ENCODE measurements around the gene NDUFAF7. TPM values are rescaled to one million over a fixed set of nuclear protein-coding genes. Genes with fewer than 3 reads are reported as not detected.

The NDUFAF7 gene
- total and polyA plus RNA-seq, 9 of the 15 experiments (the other 6 are each of a cell fraction or from before 2014, with no cell fraction given) = 14.9 to 41.6 (median 23.9) TPM

GRCh38 chr2:37189452-37190153, 41.9 kb upstream of the NDUFAF7 start:
- Histone ChIP-seq H3K79me2 (ENCODE audit: control insufficient read depth, insufficient read depth, low read length) (no peaks in the 10 kb centered on the region), H3K9me3 (replicated peaks; ENCODE audit: control insufficient read depth, insufficient read depth, low read depth, low read length) (no peaks in the 10 kb centered on the region), H3K4me1 (replicated peaks in 1 of 2; ENCODE audit: control insufficient read depth in 2 of 2, insufficient read depth in 2 of 2, low read length in 2 of 2) (peaks cover 3 to 9% of the 10 kb centered on the region in 2 experiments; a peak in 2 of 5 replicates), H4K20me1 (replicated peaks; ENCODE audit: control insufficient read depth, insufficient read depth, low read length) (no peaks in the 10 kb centered on the region), H3K9ac (ENCODE audit: insufficient read depth in 1 of 2, low read depth in 2 of 2, low read length in 2 of 2) (no peak overlapping the region), H2AFZ (ENCODE audit: low read depth, low read length) (peak overlapping the region; percentile 66; the same call in 1 of the 2 replicates), H3K4me2 (ENCODE audit: insufficient read depth, low read length) (no peak overlapping the region), H3K27me3 (ENCODE audit: control insufficient read depth in 2 of 2, insufficient read depth in 2 of 2, low read length in 2 of 2) (peaks cover 0 to 8% of the 10 kb centered on the region in 2 experiments; a peak in 2 of 5 replicates), H3K4me3 (no peak overlapping the region), H3K27ac (ENCODE audit: extremely low read depth, low read depth, low read length) (no peak overlapping the region), H3K36me3 (ENCODE audit: control insufficient read depth, insufficient read depth, low read length) (no peaks in the 10 kb centered on the region), H3K9me1 (ENCODE audit: control insufficient read depth, insufficient read depth, low read length) (no peaks in the 10 kb centered on the region)
- intact Hi-C loops (cut with micrococcal nuclease) (no loop called here), in situ Hi-C loops (cut with MboI) (no loop called here)
- ChIA-PET CTCF (ENCODE audit: low intra/inter-chr PET ratio) (no interaction called here), POLR2A (interaction anchor here (1.2 to 1.6 kb wide), 2 partner anchors 12 kb away, joined by 4 to 8 read pairs; no protein-coding TSS in a partner anchor)
- BruUV-seq (replicated peaks) = no TSS peak
- peak; percentile 74 for FAIRE-seq
- 44% methylated on average over 6 of the region's 6 CpGs for WGBS (ENCODE audit: insufficient coverage, low coverage, missing lambda C conversion rate)
- DNase-seq (ENCODE audit: extremely low read depth in 1 of 4, low spot score in 3 of 4) = peak in 2 of 4 experiments; percentile 31 to 42
- peak; percentile 87 for ATAC-seq
- TF ChIP-seq NCOA1 (IDR thresholded peaks at IDR 0.05; ENCODE audit: low read depth) (no peak), ZNF76 (CRISPR knock-in tag; IDR thresholded peaks at IDR 0.05; ENCODE audit: borderline replicate concordance) (no peak), TFE3 (CRISPR knock-in tag; IDR thresholded peaks at IDR 0.05) (no peak), ZNF12 (CRISPR knock-in tag; IDR thresholded peaks at IDR 0.05) (no peak), RBBP5 (IDR thresholded peaks at IDR 0.05; ENCODE audit: borderline replicate concordance, insufficient read depth, low read length, poor library complexity, severe bottlenecking) (no peak), ZNF830 (CRISPR knock-in tag; IDR thresholded peaks at IDR 0.05) (no peak), FOSL1 (tag; conservative IDR thresholded peaks at IDR 0.05) (peak; percentile 74), ELF4 (CRISPR knock-in tag; IDR thresholded peaks at IDR 0.05) (no peak), MAFG (tag; conservative IDR thresholded peaks at IDR 0.05) (no peak), NR2C2 (CRISPR knock-in tag; IDR thresholded peaks at IDR 0.05) (no peak), NR2C2 (tag; IDR thresholded peaks at IDR 0.05) (peak; percentile 54; the same call in 1 of the 2 replicates), ZNF318 (IDR thresholded peaks at IDR 0.05; ENCODE audit: borderline replicate concordance in 1 of 2, low read depth in 1 of 2) (no peak)

All from K562 (cell line).